GOT3 (cell line): ENCODE data around the gene PLA2G2A.
"Not testable (repeated sequence)": the region's sequence is repeated elsewhere in the genome, so short reads cannot be mapped to it uniquely, and the experiment has no call there.

Experiments used
- DNase-seq: peaks from one replicate; lab custom pipeline; 2025; ENCODE audit warnings: mixed read lengths; lab: John Stamatoyannopoulos, UW

PLA2G2A gene, protein sequence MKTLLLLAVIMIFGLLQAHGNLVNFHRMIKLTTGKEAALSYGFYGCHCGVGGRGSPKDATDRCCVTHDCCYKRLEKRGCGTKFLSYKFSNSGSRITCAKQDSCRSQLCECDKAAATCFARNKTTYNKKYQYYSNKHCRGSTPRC

DNA sequence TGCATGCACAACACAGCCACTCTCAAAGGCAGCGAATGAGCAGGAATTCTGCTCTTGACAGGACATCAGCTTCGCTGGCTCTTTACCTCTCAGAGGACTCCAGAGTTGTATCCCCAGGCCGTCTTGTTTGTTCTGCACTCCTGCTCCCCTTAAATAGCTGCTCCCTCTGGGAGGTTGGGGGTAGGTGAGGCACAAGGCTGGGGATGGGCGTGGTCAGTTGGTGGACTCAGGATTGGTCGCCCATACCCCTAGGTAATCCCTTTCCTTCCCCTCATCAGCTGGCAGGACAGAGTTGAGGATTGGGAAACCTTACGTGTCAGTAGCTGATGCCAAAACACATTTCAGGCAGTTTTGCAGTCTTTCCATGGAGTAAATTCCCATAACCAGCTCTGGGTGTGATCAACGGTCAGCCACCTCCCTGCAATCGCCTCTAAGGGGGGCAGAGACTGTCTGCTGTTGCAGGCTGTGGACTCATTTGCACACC lies at the start of gene PLA2G2A:
Gene PLA2G2A (minus strand): TSS at position 125 of the 484 bp plus-strand sequence. CDS start 845 bp downstream, outside the sequence.
- DNase-seq, result no peak

DNA sequence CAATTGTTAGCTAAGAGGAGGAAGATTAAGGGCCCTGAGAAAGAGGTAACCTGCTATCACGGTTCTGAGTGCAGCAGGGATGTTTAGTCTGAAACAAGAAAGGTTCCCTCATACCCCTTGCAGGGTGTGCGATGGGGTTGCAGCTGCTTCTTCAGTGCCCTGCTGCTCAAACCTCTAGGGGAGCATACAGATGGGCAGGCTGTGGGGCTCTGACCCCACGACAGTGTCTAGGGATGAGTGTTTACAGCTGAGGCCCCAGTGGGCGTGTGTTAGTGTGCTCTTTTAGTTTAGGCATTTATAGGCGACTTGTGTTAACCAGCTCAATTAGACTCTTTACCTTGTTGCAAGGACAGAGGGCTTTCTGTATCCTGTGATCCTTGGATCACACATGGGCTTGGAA lies 49.3 kb upstream of the PLA2G2A start:
- no peak for DNase-seq

DNA sequence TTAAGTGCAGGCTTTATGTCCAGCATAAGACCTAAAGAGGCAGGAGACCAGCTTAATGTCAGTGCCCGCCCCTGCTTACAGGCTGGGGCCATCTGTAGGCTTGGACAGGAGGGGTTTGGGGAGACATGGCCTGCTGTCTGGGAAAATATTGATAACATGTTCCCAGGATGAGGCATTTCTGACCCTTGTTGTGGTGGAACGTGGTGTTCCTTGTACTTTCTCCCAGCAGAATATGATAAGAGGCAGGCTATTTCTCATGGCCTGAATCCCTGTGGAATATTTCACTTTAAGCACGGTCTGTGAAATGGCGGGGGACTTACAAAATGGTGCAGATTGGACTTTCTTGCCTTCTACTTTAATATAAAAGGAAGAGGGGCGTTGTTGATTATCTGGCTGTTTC lies 48.7 kb upstream of the PLA2G2A start:
- DNase-seq, result no peak

DNA sequence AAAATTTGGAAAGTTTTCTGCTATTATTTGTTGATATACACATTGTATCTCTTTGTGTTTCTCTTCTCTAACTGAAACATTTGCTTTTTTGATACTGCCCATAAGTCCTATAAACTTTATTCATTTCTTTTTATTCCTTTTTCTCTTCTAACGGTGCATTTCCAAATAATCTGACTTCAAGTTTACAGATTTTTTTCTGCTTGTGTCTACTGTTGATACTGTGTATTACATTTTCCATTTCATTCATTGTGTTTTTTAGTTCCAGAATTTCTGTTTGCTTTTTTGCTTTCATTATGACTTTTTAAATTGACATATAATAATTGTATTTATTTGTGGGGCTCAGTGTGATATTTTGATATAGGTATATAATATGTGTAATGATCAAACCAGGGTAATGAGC lies 38.3 kb upstream of the PLA2G2A start:
- no peak for DNase-seq

DNA sequence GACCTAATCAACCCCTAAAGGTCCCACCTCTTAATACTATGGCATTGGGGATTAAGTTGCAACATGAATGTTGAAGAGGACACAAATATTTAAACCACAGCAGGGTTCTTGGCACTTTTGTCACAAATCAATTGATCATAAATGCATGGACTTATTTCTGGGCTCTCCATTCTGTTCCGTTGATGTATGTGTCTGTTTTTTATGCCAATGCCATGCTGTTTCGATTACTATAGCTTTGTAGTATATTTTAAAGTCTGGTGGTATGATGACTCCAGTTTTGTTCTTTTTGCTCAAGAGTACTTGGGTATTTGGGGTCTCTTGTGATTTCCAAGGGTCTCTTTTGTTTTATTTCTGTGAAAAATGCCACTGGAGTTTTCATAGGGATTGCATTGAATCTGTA lies 34.7 kb upstream of the PLA2G2A start:
- DNase-seq, result no peak

DNA sequence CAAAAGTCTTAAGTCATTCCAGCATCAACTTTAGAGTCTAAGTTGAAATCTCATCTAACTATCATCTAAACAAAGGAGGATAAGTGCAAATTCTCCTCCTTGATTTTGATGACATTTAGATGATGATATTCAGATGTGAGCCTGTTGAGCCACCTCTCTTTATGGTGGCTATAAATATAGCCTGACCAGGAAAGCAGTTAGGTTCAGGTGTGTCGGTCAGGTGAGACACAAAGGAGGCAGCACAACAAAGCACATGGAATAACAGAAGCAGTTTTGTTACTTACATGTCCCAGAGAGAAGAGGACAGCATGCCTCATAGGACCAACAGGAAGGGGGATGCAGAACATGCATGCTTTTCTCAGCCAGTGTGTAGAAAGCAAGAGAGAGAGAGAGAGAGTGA lies 30.6 kb upstream of the PLA2G2A start:
- no peak for DNase-seq

DNA sequence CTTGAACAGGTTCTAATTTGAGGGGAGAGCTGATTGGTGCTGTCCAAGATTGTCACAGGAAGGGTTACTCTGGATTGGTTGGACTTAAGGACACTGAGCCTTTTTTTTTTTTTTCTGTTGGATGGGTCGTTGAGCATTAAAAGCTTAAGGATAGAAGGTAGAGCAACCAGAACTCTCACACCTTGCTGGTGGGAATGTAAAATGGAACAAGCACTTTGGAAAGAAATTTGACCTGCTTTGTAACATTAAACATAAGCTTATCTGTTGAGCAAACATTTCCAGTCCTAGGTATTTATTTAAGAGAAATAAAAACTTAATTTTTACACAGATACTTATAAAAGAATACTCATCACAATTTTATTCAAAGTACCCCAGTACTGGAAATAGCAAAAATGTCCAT lies 29.8 kb upstream of the PLA2G2A start:
- DNase-seq, result no peak

DNA sequence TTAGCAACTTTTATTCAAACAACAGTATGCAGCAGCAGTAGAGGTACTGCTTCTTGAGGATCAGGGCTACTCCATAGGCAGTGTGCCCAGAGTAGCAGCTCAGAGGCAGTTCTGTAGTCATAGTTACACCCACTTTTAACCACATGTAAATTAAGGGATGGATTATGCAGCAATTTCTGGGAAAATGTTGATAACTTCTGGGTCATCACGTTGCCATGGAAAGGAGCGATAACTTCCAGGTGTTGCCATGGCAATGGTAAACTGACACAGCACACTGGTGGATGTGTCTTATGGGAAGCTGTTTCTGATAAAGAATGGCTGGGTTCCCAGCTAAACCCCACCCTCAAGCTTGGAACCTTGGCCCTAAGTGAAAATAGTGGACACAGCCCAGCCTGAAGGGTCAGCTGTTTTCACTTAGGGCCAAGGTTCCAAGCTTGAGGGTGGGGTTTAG lies 29.0 kb upstream of the PLA2G2A start:
- no peak for DNase-seq

DNA sequence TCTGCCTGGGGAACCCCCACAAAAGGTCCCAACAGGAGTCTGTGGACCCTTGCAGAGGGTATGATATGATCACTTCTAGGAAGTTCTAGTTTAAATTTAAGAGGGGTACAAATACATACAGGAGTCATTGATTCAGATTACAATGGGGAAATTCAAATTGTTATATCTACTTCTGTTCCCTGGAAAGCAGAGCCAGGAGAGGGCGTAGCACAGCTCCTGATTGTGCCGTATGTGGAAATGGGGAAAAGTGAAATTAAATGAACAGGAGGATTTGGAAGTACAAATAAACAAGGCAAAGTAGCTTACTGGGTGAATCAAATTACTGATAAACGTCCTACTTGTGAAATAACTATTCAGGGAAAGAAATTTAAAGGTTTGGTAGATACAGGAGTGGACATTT lies 19.4 kb upstream of the PLA2G2A start:
- not testable (repeated sequence) for DNase-seq

DNA sequence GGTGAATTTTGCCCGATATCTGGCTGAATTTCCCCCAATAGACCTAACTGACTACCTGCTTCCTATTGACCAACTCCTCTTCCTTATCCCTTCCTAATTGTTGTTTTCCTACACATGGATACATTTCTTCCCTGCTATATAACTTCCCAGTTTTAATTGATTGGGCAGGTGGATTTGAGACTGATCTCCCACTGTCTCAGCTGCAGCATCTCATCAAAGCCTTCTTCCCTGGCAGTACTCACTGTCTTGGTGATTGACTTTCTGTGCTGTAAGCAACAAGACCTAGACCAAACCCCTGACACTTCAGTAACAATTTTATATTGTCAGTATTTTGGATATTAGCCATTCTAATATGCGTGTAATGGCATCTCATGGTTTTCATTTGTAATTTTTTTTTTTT lies 11.3 kb upstream of the PLA2G2A start:
- no peak for DNase-seq

DNA sequence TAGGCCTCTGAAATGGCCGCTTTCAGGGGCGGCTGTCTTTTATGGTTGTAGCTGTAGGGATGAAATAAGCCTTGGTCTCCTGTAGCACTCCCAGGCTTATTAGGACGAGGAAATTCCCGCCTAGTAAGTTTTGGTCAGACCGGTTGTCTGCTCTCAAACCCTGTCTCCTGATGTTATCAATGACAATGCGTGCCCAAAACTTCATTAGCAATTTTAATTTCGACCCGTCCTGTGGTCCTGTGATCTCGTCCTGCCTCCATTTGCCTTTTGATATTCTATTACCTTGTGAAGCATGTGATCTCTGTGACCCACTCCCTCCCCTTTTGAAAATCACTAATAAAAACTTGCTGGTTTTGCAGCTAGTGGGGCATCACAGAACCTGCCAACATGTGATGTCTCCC lies 10.8 kb upstream of the PLA2G2A start:
- DNase-seq, result not testable (repeated sequence)

DNA sequence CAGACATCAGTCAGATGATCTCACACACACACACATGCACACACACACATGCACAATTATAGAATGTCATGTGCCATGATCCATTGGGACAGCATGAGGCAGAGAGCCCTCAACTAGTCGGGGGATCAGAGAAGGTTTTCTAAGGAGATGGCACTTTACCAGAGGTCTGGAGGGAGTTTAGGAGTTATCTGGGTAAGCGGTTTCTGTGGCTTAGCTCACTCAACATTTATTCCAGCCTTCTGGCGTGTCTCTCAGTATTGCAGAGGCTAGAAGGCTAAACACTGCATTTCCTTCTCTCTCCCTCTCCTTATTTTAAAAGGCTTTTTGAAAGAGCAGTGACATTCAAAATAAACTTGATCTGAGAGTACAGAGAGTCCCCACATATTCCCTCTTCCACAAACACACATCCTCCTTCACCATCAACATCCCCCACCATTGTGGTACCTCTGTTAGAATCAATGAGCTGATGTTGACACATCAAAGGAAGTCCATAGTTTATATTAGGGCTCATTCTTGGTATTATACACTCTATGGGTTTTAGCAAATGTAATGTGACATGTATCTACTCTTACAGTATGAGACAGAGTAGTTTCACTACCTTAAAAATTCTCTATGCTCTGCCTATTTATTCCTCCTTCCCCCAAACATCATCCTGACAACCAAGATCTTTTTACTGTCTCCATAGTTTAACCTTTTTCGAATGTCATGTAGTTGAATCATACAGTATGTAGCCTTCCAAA lies 9.0 kb upstream of the PLA2G2A start:
- no peak for DNase-seq

DNA sequence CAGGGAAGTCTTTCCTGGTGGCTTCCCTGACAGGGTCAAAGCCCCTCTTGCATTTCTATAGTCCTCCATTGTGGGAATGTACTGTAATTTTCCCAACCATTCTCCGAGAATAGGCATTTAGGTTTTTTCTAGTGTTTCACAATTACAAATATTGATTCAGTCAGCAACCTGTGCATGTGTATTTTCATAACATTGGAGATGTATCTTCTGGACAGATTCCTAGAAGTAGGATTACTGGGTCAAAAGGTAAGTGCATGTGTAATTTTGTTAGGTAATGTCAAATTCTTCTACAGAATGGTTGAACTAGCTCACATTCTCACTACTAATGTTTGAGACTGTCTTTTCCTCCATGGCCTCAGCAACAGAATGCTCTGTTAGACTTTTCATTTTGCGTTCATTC lies 8.3 kb upstream of the PLA2G2A start:
- DNase-seq, result no peak

DNA sequence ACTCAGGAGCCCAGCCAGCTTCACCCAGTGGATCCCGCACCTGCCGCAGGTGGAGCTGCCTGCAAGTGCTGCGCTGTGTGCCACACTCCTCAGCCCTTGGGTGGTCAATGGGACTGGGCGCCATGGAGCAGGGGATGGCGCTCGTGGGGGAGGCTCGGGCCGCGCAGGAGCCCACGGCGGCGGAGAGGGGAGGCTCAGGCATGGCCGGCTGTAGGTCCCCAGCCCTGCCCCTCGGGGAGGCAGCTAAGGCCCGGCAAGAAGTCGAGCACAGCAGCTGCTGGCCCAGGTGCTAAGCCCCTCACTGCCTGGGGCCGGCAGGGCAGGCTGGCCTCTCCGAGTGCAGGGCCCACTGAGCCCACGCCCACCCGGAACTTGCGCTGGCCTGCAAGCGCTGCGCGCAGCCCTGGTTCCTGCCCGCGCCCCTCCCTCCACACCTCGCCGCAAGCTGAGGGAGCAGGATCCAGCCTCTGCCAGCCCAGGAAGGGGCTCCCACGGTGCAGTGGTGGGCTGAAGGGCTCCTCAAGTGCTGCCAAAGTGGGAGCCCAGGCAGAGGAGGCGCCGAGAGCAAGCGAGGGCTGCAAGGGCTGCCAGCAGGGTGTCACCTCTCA lies 5.1 kb upstream of the PLA2G2A start:
- not testable (repeated sequence) for DNase-seq

DNA sequence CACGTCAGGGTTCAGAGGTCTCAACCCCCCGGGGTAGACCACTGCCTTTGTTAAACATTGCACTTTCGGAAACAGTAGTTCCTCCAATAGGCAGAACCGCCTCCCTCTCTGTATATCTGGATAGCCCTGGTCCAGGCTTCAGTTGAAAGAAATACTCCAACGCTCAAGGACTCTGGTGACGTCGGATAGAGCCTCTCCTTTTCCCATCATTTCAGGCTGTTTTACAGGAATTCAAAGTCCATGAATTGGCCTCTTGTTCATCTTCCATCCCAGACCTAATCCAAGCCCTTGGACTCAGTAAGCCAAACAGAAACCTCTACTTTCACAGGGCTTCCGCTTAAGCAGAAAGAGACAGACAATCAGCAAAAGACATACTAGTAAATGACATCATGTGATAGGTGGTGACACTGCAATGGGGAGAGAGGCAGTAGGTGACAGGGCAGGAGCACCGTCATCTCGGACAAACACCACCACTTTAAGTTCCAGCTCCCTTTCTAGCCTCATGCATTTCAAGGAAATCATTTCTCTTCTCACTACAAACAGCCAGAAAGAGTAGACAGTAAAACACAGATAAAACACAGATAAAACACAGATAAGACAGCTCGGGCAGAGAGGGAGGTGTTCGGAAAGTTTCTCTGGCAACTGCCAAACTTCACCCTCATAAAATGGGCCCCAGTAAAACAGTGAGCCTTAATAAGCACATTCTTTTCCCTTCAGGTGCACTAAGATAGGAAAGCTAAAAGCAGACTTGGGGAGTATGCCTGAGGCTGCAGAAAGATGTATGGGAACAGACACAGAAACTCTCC lies 2.3 kb upstream of the PLA2G2A start:
- no peak for DNase-seq

DNA sequence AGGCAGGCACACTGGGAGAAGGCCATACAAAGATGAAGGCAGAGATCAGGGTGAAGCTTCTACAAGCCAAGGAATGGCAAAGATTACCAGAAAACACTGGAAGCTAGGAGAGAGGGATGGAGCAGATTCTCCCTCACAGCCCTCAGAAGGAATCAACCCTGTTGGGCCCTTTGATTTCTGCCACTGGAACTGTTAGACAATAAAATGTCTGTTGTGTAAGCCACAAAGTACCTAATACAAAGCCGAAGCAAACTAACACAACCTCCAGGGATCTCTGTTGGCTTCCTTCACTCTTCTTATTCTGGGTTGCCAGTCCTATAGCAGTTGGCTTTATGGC lies 1.7 kb upstream of the PLA2G2A start:
- no peak for DNase-seq

DNA sequence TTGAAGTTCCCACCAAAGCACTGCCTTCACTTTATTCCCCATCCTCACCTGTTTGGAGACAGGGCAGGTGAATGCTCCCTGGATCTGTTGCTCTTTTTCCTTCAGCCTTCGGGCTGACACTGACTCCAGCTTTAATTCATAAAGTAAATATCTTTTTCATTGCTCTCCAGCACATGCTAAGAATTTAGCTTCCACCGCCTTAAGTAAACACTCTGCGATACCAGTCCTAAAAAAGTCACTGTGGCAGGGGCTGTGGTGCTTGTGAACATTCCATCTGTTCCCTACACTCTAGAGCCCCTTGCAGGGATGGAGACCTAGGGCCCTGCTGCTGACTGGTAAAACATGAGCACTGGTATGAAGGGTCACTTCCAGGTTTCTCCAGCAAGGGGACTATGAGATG lies 896 bp upstream of the PLA2G2A start:
- no peak for DNase-seq

DNA sequence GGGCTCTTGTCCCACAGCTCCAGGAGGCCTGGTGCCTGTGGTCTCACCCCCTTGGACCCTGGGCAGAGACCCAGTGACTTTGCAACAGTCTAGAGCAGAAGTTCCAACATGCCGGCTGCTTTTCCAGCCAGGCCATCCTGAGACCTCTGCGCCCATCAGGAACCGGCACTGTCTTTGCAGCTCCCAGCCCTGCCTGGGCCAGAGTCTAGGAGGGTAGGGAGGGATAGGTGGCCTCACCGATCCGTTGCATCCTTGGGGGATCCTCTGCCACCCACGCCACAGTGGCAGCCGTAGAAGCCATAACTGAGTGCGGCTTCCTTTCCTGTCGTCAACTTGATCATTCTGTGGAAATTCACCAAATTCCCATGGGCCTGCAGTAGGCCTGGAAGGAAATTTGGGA lies 1.3 kb downstream of the PLA2G2A start:
- DNase-seq, result no peak

DNA sequence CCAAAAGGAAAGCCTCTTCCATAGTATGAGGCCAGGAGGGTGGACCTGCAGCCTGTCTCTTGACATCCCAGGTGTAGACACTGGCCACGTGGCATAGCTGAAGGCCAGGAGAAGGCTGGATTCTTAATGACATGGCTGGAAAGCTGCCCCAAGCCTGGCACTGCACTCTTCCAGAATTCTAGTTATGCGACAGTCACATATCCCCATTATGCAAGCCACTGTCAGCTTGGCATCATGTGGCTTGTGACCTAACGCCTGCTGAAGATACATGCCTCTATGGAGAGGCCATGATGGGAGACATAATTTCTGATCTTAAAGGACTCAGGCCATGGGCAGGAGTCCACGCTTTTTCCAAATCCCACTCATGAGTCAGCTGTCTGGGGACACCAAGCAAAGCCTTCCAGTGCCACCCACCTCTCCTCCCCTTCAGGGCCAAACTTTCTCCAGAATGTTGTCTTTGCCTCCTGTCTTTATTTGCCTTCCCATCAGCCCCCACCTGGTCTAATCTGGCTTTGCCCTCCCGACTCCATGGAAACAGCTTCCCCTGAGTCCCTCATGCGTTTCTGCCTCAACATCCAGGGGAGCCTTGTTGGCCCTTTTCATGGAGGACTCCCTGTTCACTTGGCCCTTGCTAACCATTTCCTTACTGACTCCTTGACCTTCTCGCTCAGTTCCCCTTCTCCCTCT lies 3.0 kb downstream of the PLA2G2A start:
- DNase-seq, result no peak

DNA sequence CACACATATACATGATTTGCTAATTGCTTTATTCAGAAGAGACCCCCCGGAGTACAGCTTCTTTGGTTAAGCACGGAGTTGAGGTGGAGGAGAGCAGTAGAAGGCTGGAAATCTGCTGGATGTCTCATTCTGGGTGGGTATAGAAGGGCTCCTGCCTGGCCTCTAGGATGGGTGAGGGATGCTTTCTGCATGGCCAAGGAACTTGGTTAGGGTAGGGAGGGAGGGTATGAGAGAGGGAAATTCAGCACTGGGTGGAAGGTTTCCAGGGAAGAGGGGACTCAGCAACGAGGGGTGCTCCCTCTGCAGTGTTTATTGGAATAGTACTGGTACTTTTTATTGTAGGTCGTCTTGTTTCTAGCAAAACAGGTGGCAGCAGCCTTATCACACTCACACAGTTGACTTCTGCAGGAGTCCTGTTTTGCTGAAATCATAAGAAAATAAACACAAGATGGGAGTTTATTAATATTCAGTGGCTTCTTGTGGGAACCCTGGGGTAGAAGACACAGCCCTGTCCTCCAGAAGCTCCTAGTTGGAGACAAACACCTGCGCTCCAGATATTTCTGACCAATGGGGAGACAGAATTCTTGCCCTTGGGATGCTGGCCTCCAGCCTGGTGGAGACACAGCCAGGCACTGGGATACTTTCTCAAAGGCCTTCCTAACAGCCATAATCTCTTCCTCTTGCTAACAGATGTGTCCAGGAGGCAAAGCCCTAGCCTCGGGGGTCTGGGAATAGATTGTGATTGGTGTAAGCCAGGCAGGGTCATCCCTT lies 3.8 kb downstream of the PLA2G2A start:
- DNase-seq, result no peak

DNA sequence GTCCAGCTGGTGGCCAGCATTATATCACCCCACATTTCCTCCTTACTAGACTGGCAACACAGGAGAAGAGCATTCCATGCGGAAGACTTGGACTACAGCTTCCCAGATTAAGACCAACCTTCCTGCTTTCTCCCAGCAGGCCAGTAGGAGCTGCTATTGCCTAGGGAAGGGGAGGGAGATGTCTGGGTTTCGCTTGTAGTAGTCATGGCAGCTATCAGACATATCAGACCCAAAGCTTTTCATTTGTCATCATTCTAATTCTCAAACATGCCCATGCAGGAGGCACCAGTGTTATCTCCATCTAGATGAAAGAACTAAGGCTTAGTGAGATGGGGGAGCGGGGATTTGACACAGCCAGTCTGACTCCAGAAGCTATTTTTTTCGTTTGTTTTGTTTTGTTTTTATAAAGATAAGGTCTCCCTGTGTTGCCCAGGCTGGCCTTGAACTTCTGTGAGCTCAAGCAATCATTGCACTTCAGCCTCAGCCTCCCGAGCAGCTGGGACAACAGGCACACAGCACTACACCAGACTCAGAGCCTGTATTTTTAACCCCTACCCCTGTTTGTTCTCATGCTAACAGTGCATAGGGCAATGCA lies 4.5 kb downstream of the PLA2G2A start:
- no peak for DNase-seq
